ENCODE data around the gene FCRL6. TPM values are rescaled to one million over a fixed set of nuclear protein-coding genes. Genes with fewer than 3 reads are reported as not detected.

Gene FCRL6
- polyA plus RNA-seq, 3 donors, result 0.08 to 1.1 (median 0.19) TPM

- no peak overlapping the region for H3K27ac ChIP-seq (ENCODE audit: low read depth, low read length)
- WGBS, 3 donors, result 64 to 88% (median 66%) methylated on average over 11 of the region's 11 CpGs
These were observed 26.6 kb downstream of the FCRL6 start for GRCh38 chr1:159828581-159829272.

GRCh38 chr1:159829273-159829634 lies 27.1 kb downstream of the FCRL6 start:
- no peak overlapping the region for H3K27ac ChIP-seq (ENCODE audit: low read depth, low read length)
- WGBS, 3 donors, result 15 to 48% (median 37%) methylated on average over 3 of the region's 3 CpGs

- no peak overlapping the region for H3K27ac ChIP-seq (ENCODE audit: low read depth, low read length)
- WGBS, 3 donors, result 76 to 86% (median 85%) methylated on average over 18 of the region's 18 CpGs
These were observed 27.8 kb downstream of the FCRL6 start for GRCh38 chr1:159829822-159830465.

GRCh38 chr1:159830722-159831121 lies 28.6 kb downstream of the FCRL6 start:
- 85 to 89% (median 89%) methylated on average over 8 of the region's 8 CpGs for WGBS, 3 donors
- no peak overlapping the region for H3K27ac ChIP-seq (ENCODE audit: low read depth, low read length)

- 41 to 71% (median 59%) methylated on average over 7 of the region's 7 CpGs for WGBS, 3 donors
These were observed 29.4 kb downstream of the FCRL6 start for GRCh38 chr1:159831412-159832141.

GRCh38 chr1:159832309-159832708 lies 30.1 kb downstream of the FCRL6 start:
- no peak overlapping the region for H3K27ac ChIP-seq (ENCODE audit: low read depth, low read length)
- 95 to 100% (median 97%) methylated on average over 2 of the region's 2 CpGs for WGBS, 3 donors

More at GRCh38 chr1:159831412-159832141, 29.4 kb downstream of the FCRL6 start:
- no peak overlapping the region for H3K27ac ChIP-seq (ENCODE audit: low read depth, low read length)

GRCh38 chr1:159835356-159835755 lies 33.2 kb downstream of the FCRL6 start:
- whole genome bisulfite sequencing, 3 donors, result 34 to 58% (median 49%) methylated on average over 3 of the region's 3 CpGs
- no peak overlapping the region for H3K27ac ChIP-seq (ENCODE audit: low read depth, low read length)

- 59 to 81% (median 78%) methylated on average over 8 of the region's 8 CpGs for WGBS, 3 donors
- no peak overlapping the region for H3K27ac ChIP-seq (ENCODE audit: low read depth, low read length)
These were observed 33.8 kb downstream of the FCRL6 start for GRCh38 chr1:159835862-159836525.

- 76 to 82% (median 76%) methylated on average over 1 of the region's 1 CpG for WGBS, 3 donors
- H3K27ac ChIP-seq (ENCODE audit: low read depth, low read length), result no peak overlapping the region
These were observed 36.6 kb downstream of the FCRL6 start for GRCh38 chr1:159838715-159839114.

- H3K27ac ChIP-seq (ENCODE audit: low read depth, low read length), result no peak overlapping the region
- WGBS, 3 donors, result 89 to 90% (median 89%) methylated on average over 5 of the region's 5 CpGs
These were observed 37.1 kb downstream of the FCRL6 start for GRCh38 chr1:159839116-159839849.

GRCh38 chr1:159841749-159842148 lies 39.6 kb downstream of the FCRL6 start:
- WGBS, 3 donors, result 58 to 87% (median 63%) methylated on average over 2 of the region's 2 CpGs
- no peak overlapping the region for H3K27ac ChIP-seq (ENCODE audit: low read depth, low read length)

GRCh38 chr1:159843459-159843858 lies 41.3 kb downstream of the FCRL6 start:
- H3K27ac ChIP-seq (ENCODE audit: low read depth, low read length), result no peak overlapping the region
- 79 to 91% (median 82%) methylated on average over 4 of the region's 4 CpGs for WGBS, 3 donors

- 77 to 79% (median 78%) methylated on average over 13 of the region's 13 CpGs for WGBS, 3 donors
- no peak overlapping the region for H3K27ac ChIP-seq (ENCODE audit: low read depth, low read length)
These were observed 43.8 kb downstream of the FCRL6 start for GRCh38 chr1:159845751-159846629.

- H3K27ac ChIP-seq (ENCODE audit: low read depth, low read length), result no peak overlapping the region
- 60 to 75% (median 61%) methylated on average over 4 of the region's 4 CpGs for WGBS, 3 donors
These were observed 45.1 kb downstream of the FCRL6 start for GRCh38 chr1:159847231-159847630.

- H3K27ac ChIP-seq (ENCODE audit: low read depth, low read length), result no peak overlapping the region
- 47 to 92% (median 55%) methylated on average over 3 of the region's 3 CpGs for WGBS, 3 donors
These were observed 46.2 kb downstream of the FCRL6 start for GRCh38 chr1:159848326-159848725.

GRCh38 chr1:159849626-159850366 lies 47.6 kb downstream of the FCRL6 start:
- WGBS, 3 donors, result 54 to 91% (median 57%) methylated on average over 2 of the region's 2 CpGs
- no peak overlapping the region for H3K27ac ChIP-seq (ENCODE audit: low read depth, low read length)

- no peak overlapping the region for H3K27ac ChIP-seq (ENCODE audit: low read depth, low read length)
- 67 to 78% (median 78%) methylated on average over 1 of the region's 1 CpG for WGBS, 3 donors
These were observed 49.2 kb downstream of the FCRL6 start for GRCh38 chr1:159851407-159851806.

Measured in adipose tissue (tissue), 3 donors.